Testis (tissue), 2 donors: ENCODE data around the gene SLC34A2.

Experiments
- POLR2A ChIP-seq: fragments of 450-650 bp; IDR thresholded peaks from one replicate; pipeline ENCODE4 v1.6.1; 2017; ENCODE audit warnings: antibody characterized with exemption, mild to moderate bottlenecking, moderate library complexity
- TF ChIP-seq, protein P1 (sequence below), 3 experiments: fragments of 450-650 bp in 2 of 3; fragments of 200-600 bp in 1 of 3; sonication (generic) in 1 of 3; IDR thresholded peaks; one replicate each; pipeline ENCODE4 v1.5.1; 2016 to 2019; ENCODE audit warnings: antibody characterized with exemption in 3 of 3, mild to moderate bottlenecking in 2 of 3, moderate library complexity in 1 of 3

DNA sequence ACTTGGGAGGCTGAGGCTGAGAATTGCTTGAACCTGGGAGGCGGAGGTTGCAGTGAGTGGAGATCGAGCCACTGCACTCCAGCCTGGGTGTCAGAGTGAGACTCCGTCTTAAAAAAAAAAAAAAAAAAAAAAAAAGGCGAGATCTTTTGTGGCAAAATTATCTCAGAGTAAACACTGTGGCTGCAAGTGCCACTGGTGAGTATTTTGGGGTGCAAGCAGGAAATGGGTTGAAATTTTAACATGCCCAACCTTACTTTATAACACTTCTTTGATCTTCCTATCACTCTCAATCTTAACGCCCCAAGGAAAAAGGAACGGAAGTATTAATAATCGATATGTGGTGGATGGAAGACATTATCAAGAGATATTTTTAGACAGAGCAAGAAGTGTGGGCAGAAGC is 32.1 kb downstream of the SLC34A2 start:
- TF ChIP-seq, protein P1, sequence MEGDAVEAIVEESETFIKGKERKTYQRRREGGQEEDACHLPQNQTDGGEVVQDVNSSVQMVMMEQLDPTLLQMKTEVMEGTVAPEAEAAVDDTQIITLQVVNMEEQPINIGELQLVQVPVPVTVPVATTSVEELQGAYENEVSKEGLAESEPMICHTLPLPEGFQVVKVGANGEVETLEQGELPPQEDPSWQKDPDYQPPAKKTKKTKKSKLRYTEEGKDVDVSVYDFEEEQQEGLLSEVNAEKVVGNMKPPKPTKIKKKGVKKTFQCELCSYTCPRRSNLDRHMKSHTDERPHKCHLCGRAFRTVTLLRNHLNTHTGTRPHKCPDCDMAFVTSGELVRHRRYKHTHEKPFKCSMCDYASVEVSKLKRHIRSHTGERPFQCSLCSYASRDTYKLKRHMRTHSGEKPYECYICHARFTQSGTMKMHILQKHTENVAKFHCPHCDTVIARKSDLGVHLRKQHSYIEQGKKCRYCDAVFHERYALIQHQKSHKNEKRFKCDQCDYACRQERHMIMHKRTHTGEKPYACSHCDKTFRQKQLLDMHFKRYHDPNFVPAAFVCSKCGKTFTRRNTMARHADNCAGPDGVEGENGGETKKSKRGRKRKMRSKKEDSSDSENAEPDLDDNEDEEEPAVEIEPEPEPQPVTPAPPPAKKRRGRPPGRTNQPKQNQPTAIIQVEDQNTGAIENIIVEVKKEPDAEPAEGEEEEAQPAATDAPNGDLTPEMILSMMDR (IDR thresholded peaks at IDR 0.05): no peak
- no peak for TF ChIP-seq POLR2A
